ENCODE results near the gene KRT10.

Gene KRT10

GRCh38 chr17:40809721-40810421 lies 12.5 kb downstream of the KRT10 start:
- no peak for DNase-seq (ENCODE audit: low spot score)
- TF ChIP-seq CTCF (IDR thresholded peaks at IDR 0.05; ENCODE audit: extremely low read depth, missing control alignments): no peak

- TF ChIP-seq CTCF (IDR thresholded peaks at IDR 0.05; ENCODE audit: extremely low read depth, missing control alignments): no peak
- no peak for DNase-seq (ENCODE audit: low spot score)
These were observed 16.3 kb downstream of the KRT10 start for GRCh38 chr17:40806131-40806530.

DNA sequence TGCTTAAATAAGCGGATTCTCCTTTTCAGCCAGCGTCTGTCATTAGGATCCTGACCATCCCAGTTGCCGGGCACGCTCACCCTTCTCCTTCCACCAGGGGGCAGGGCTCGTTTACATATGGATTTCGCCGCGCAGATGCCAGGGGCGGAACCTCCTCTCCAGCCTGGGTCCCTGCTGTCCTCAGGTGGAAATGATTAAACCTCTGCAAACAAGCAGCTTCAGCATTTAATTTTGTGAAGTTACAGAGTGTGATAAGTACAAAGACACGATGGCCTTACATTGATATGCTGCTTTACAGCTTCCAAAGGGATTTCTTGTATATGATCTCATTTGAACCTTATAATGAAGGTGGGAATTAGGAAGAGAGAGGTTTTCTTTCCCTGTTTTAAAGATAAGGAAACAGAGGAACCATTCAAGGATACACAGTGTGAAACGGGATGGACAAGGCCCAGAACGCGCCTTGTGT lies 18.8 kb downstream of the KRT10 start:
- TF ChIP-seq CTCF (IDR thresholded peaks at IDR 0.05; ENCODE audit: extremely low read depth, missing control alignments): peak; percentile 78
- DNase-seq (ENCODE audit: low spot score): peak; percentile 76

DNA sequence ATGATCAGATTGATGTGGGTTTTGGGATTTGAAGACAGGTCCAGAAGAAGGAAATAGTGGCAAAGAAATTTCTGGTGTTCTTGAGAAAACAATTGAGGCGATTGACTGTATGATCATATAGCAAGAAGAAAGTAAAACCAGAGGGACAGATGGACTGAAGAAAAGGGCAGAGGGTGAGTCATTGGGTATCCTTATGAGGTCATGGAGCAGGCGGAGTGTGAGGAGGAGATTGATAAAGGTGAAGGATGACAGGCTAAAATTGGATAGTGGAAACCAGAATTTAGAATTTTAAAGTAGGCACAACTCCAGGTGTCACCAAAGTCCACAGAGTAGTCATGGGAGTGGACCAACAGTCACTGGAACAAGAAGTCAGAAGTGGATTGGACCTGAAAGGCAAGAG lies 21.3 kb downstream of the KRT10 start:
- no peak for DNase-seq (ENCODE audit: low spot score)
- no peak for TF ChIP-seq CTCF (IDR thresholded peaks at IDR 0.05; ENCODE audit: extremely low read depth, missing control alignments)

DNA sequence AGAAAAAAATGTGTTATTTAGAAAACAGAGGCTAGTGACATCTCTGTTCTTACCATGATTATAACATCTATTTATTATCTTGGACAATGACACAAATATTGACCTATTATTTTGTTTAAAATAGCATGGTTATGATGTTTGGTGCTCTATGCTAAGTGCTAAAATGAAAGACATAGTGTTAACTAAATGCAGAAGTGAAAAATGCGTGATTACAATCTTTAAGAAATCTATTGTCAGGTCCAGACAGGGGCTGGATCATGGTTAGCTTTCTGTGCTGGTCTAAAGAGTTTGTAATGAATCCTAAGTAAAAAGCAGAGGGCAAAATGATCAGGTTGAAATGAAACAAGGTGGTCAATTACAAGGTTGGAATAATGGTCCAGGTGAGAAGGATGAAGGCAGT lies 22.0 kb downstream of the KRT10 start:
- no peak for TF ChIP-seq CTCF (IDR thresholded peaks at IDR 0.05; ENCODE audit: extremely low read depth, missing control alignments)
- DNase-seq (ENCODE audit: low spot score): no peak

GRCh38 chr17:40799859-40800258 lies 22.6 kb downstream of the KRT10 start, which contains the start of gene KRT28:
KRT28 (minus strand) TSS chr17:40799959; CDS start chr17:40799893, 66 bp downstream.
- DNase-seq (ENCODE audit: low spot score): no peak
- no peak for TF ChIP-seq CTCF (IDR thresholded peaks at IDR 0.05; ENCODE audit: extremely low read depth, missing control alignments)

- no peak for TF ChIP-seq CTCF (IDR thresholded peaks at IDR 0.05; ENCODE audit: extremely low read depth, missing control alignments)
- DNase-seq (ENCODE audit: low spot score): no peak
These were observed 25.6 kb downstream of the KRT10 start for GRCh38 chr17:40796846-40797245.

All from GM20000 (cell line).